Nucleus accumbens (tissue), 56 donors: ENCODE results near the gene PRPS1L1.

Experiments used
- DNase-seq, 56 donors: peaks; one replicate each; lab custom pipeline; 2025; lab: John Stamatoyannopoulos, UW

Gene PRPS1L1

DNA sequence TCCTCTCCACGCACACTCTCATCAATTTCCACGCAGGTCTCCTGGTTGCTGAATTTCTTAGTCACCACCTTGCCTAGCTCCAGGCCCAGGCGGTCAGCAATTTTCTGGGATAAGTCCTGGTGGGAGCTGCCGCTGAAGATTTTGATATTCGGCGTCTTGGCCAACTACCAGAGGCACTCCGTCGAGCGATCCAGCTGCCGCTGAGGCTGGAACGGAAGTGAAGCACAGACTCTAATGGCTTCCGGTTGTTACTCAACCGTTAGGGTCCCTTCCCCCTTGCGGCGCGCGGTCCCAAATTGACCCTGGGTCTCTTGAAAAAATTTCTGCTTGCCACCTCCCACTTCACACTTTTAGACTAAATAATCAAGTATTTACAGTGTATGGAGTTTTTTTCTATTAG lies at the start of gene PRPS1L1:
TSS of gene PRPS1L1 (minus strand) at position 219 of the 400 bp plus-strand sequence.
- DNase-seq: no peak

- DNase-seq: no peak
Measured at GRCh38 chr7:18076461-18076860, 48.8 kb upstream of the PRPS1L1 start.

DNA sequence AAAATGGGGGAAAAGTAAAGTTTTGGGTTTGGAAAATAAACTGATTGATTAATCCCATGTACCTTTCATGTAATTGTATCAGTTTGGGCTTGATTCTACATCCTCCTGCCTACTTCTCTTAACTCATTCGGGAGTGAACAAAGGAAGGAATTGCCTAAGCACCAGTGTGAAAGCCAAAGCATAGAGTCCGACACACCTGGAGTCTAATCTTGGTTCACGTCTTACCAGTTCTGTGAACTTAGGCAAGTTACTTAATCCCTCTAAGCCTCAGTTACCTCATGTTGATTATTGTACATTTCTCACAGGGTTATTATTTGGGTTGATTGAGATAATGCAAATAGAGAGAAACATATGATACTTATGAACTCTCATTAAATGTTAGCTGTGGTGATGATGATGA lies 41.1 kb upstream of the PRPS1L1 start:
- DNase-seq: no peak

- DNase-seq: no peak
Measured at GRCh38 chr7:18064242-18064838, 36.7 kb upstream of the PRPS1L1 start.

DNA sequence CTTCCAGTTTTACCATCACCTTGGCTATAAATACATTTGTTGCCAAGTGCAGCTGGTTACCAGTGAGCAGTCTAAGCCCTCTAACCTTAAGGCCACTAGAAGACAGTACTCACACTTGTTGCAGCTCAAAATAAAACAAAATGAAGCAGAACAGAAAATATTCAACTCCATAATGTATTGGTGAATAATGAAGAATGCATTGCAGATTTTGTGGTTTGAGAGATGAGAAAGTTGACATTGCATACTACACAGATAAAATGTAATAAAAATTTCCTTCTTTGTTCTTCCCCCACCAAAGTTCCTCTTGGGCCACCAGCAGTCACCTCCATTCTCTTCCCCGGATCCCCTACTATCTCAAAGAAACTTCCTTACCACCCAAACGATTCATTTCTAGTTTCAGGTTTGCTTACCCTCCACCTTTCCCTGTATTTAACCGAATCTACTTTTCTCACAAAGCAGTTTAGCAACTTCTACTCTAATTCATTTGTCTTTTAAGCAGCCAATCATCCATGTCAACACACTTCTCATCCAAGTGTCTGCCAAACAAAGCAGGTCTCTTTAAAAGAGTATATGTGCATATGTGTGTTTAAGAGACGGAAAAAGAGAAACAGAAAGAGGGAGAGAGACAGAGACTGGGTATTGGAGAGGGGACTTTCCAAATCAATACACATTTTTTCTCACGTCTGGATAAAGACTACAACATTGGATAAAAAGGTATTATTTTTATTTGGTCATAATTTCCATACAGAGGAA lies 35.7 kb upstream of the PRPS1L1 start:
- no peak for DNase-seq

- no peak for DNase-seq
Measured at GRCh38 chr7:18059171-18059570, 31.5 kb upstream of the PRPS1L1 start.

DNA sequence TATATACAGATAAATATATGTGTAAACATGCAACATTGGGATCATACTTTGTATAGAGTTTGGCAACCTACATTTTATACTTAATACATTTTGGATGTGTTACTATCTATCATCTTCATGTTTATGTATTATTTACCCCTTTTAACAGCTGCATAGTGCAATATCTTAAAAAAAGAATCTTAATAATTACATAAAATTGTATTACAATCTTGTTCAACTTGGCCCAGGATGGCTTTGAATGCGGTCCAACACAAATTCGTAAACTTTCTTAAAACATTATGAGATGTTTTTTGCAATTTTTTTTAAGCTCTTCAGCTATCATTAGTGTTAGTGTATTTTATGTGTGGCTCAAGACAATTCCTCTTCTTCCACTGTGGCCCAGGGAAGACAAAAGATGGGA lies 26.3 kb upstream of the PRPS1L1 start:
- no peak for DNase-seq

DNA sequence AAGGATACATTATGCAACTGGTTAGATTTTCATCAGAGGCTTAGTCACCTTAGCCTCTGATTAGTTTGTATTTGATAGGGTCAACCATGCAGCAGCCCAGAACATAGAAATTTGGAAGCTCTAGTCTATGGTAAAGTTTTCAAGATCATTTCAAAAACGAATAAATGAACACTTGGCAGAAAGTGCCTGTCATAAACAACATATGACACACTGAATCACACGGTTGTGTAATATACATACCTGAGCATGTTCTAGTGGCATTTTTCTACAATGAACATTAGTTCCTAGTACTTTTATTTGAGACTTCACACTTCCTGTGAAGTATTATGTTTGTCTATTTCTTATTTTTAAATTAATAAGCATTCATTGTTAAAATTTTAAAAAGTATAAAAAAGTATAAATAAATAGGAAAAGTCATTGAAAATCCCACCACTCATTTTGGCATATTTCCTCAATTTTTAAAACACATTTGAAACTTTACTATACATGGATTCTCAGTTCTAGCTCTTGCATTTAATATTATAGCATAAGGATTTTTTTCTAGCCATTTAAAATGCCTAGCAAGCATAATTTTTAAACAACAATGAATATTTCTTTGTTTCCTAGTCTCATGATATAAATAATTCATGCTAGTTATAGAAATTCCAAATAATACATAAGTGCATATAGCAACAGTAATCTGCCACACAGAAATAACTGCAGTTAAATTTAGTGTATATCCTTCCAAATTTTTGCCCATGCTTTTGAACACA lies 25.7 kb upstream of the PRPS1L1 start:
- DNase-seq: no peak

GRCh38 chr7:18049262-18049661 lies 21.6 kb upstream of the PRPS1L1 start:
- no peak for DNase-seq

DNA sequence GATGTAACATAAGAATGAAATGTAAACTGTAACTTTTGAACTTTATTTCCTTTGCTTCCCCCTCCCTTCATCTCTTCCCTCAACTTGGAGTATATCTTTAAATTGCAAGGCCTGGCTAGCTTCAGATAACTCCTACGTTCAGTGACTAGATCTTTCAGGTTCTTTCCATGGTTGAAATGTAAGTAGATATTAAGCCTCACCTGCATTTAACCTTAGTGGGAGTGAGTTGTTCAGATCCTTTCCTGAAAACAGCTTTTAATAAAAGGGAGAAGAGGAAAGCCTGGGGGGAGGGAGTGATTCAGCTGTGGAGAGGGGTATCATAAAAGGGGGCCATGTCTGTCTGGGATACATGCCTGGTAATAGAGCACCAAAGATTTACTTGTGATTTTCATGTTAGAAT lies 19.0 kb upstream of the PRPS1L1 start:
- DNase-seq: no peak

DNA sequence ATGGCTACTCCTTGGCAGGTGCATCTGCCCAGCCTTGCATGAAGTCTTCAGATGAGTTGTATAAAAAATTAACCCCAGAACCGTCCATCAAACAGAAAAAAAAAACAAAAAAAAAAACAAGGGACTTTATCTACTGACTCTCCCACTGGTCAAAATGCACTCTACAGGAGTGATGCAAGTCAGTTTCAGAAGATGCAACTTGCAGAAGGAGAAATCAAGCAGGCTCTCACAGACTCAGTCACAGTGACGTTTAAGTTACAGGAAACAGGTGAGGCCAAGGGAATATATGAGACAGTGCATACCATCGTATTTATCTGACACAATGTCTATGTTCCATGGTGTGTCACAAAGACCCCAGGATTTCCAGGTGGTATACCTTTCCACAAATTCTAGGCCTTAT lies 17.5 kb upstream of the PRPS1L1 start:
- no peak for DNase-seq

GRCh38 chr7:18041191-18041590 lies 13.5 kb upstream of the PRPS1L1 start:
- DNase-seq: no peak

DNA sequence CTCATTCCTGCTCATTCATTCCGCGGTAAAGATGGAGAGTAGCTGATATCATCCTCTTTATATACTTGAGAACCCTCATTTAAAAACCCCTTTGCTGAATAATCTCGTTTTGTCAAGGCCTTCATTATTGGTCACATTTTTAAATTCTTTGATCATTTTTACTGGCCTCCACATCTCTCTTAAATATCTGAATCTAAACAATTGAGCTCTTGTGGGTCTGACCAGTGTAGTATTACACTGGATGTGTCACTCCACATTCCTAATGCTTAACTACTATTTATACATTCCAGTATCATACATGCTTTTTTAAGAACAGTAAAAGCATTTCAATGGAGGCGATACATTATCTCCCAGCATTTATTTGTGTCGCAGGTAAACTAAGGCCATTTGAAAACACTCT lies 12.6 kb upstream of the PRPS1L1 start:
- DNase-seq: no peak

DNA sequence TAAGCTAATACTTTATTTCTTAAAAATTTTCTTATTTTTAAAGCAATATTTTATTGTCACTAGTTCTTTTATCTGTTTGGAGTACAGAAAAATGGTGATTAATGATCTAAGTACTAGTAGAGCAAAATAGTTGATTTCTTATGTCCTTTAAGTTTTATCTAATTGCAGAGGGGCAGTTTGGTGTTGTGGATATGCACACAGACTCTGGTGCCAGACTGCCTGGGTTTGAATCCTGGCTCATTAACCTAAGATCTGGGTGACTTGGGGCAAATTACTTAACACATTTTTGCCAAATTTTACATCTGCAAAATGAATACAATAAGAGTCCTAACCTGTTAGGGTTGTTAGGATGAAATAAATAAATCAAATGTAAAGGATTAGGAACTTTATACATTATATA lies 10.7 kb upstream of the PRPS1L1 start:
- DNase-seq: no peak

DNA sequence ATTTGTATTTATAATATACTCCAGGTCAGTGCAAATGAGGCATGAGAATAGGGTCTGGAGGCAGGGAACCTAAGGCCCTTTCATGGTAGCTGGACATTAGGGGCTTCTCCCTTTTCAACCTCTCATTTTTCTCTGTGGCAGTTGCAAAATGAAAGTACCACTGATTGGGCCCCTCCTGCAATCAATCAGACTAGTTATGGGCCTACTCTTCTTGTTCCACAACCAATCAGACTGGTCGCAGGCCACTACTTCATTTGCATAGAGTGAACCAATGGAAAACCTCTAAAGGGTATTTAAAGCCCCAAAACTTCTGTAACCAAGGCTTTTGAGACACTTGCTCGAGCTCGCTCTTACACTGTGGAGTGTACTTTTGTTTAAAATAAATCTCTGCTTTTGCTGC lies 10.0 kb upstream of the PRPS1L1 start:
- DNase-seq: no peak

DNA sequence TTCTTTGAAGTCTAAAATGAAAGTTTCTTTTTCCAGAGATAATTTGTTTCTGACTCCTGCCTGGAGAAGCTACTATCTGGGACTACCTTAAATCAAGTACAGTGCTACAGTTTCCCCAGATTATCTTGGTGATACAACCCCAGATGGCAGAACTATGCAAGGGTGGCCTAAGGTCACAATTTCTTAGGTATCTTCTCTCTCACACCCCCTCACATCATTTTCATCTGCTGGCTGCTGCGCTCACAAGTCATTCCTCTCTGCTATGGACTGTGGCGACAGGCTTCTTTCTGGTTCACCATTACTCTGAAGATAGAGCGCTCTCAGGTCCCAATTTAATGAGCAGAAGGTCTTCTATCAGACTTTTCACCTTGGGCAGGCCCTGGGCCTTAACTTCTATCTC lies 9.1 kb upstream of the PRPS1L1 start:
- no peak for DNase-seq

DNA sequence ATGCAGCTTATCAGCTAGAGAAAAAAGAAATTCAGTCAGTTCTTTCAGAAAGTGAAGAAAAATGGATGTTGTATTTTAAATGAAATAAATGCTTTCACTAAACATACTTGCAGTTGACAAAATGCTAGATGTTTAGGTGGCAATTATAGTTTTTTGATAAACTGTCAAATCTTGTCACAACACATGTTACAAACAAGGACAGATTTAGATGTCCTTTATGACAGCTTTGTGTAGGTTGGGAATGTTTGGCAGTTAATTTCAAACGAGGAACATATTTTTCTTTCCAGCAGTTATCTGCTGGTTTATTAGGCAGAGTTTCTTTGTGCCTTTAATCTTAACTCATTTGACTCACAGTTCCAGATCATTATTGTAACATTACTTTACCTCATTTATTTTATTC lies 3.1 kb upstream of the PRPS1L1 start:
- DNase-seq: no peak

DNA sequence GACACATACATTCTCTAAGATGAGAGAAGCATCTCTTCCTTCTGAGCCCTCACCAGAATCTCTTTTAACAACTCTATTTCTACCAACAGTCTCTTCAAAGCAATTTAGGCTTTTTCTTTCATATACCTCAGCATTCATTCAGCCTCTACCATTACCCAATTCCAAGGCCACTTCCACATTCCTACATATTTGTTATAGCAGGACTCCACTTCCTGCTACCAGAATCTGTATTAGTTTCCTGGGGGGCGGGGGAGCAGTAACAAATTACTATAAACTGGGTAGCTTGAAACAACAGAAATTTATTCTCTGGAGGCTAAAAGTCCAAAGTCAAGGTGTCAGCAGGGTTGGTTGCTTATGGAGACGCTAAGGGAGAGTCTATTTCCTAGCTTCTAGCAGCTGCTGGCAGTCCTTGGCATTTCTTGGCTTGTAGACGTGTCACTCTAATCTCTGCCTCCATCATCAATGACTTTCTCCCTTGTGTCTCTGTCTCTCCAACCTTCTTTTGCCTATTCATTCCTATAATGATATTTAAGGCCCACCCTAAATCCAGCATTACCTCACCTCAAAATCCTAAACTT lies 7.4 kb downstream of the PRPS1L1 start:
- no peak for DNase-seq

DNA sequence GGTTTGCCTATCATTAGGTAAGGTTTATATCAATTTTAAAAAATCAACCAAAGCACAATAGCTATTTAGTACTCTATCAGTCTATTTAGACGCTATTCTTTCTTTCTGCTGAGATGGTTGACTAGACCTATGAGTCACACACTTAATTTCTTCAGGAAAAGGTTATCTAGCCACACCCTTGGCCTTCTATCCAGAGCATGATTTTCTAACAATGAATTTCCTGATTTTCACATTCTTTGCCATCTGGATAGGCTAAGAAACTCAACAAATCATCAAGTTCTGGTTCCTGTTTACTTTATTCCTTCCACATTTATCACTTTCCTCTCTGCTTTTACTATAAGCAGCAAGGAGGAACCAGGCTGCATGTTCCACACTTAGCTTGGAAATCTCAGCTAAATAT lies 8.1 kb downstream of the PRPS1L1 start:
- DNase-seq: no peak

GRCh38 chr7:18018296-18019215 lies 9.1 kb downstream of the PRPS1L1 start:
- no peak for DNase-seq
